GM19324 (cell line): ENCODE measurements around the gene SHKBP1.

Source experiments
- ATAC-seq: cut with Tn5 transposase; IDR thresholded peaks from one replicate; pipeline ENCODE4 v1.9.1; 2021; ENCODE audit warnings: mild to moderate bottlenecking, moderate library complexity; ENCODE audit not compliant: unreplicated experiment, low FRiP score

SHKBP1 gene

GRCh38 chr19:40629346-40629745 lies 52.7 kb downstream of the SHKBP1 start:
- ATAC-seq: no peak

- ATAC-seq: no peak
Measured at GRCh38 chr19:40630571-40631160, 54.0 kb downstream of the SHKBP1 start.

- ATAC-seq: no peak
Measured at GRCh38 chr19:40632311-40633036, 55.8 kb downstream of the SHKBP1 start.

GRCh38 chr19:40633207-40633606 lies 56.5 kb downstream of the SHKBP1 start:
- no peak for ATAC-seq

- no peak for ATAC-seq
Measured at GRCh38 chr19:40638327-40638726, 61.7 kb downstream of the SHKBP1 start.

GRCh38 chr19:40639638-40639982 lies 62.9 kb downstream of the SHKBP1 start:
- no peak for ATAC-seq

- ATAC-seq: no peak
Measured at GRCh38 chr19:40640744-40641143, 64.1 kb downstream of the SHKBP1 start.
